Measurements from ENCODE around the gene SELENOO.

DNA sequence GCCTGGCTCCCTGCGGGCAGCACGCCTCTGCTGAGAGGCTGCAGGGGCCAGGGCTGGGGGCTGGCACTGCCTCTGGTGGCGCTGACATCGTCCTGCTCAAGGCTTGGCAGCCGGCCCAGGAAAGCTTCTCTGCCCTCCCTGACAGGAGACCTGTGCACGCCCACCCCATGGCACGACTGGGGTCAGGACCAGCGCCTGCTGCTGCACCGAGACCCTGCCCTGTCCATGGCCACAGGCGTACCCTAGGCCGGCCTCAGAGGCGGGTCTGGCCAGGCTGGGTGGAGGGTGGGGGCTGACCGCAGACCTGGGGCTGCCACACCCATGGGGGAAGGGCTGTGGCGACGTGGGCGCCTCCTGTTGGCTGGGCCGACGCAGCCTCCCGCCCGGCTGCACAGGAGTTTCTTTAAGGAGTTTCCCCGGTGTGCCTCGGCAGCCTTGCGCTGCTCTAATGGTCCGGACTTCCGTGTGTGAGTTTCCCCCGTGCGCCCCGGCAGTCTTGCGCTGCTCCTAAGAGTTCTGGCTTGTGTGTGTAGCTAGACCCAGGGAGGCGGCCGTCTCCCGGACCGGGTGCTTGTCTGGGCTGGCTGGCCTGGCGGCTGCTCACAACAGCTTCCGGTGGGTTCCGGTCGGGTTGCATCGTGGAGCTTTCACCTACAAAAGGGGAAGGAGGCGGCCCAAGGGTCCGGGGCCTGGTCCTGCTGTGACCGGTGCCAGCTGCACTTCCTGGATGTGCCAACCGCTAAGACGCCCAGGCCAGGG is 10.4 kb upstream of the SELENOO start:
- TF ChIP-seq CTCF (IDR thresholded peaks at IDR 0.05) (peak in 1 of 2 donors; percentile 26), POLR2AphosphoS5 (IDR thresholded peaks at IDR 0.05) (no peak), POLR2A (IDR thresholded peaks at IDR 0.05) (no peak), EP300 (IDR thresholded peaks at IDR 0.05) (no peak)
